H1 (cell line): ENCODE results near the gene ME3. TPM values are rescaled to one million over a fixed set of nuclear protein-coding genes. Genes with fewer than 3 reads are reported as not detected.

Source experiments
- CTCF ChIA-PET: fragments of 300-600 bp; sonication (Branson Sonifier 250); formaldehyde crosslinking; loops from one replicate; lab custom pipeline; 2021; ENCODE audit not compliant: partially characterized antibody; lab: Charles Lee
- POLR2A ChIA-PET: fragments of 300-600 bp; sonication (Branson Sonifier 250); formaldehyde crosslinking; loops from one replicate; lab custom pipeline; 2021; ENCODE audit warnings: inconsistent platforms; ENCODE audit not compliant: partially characterized antibody; lab: Charles Lee
- DNase-seq, 2 experiments: peaks; one replicate each; pipeline versions ENCODE4 v3.0.0 to v3.0.0-alpha.2; 2010 to 2022; ENCODE audit warnings: low spot score in 2 of 2, low read depth in 1 of 2, mixed read lengths in 1 of 2
- FAIRE-seq: peaks from 2 replicates; lab custom pipeline; 2011; peaks lifted over from hg19 to GRCh38; lab: Jason Lieb, UNC
- H2AFZ ChIP-seq: 2 replicates; pipeline ENCODE4 v1.8.1; 2012; ENCODE audit warnings: low read length, inconsistent platforms
- H2AK5ac ChIP-seq: 2 replicates; pipeline ENCODE4 v1.6.1; 2013; ENCODE audit warnings: low read depth, low read length
- H2BK120ac ChIP-seq: replicated peaks from 2 replicates; pipeline ENCODE3; 2013; ENCODE audit warnings: low read depth, low read length, inconsistent platforms
- H2BK12ac ChIP-seq: 2 replicates; pipeline ENCODE4 v1.6.1; 2013; ENCODE audit warnings: low read depth, low read length
- H2BK15ac ChIP-seq: 2 replicates; pipeline ENCODE4 v1.6.1; 2013; ENCODE audit warnings: low read length
- H2BK20ac ChIP-seq: 2 replicates; pipeline ENCODE4 v1.6.1; 2013; ENCODE audit warnings: low read length
- H2BK5ac ChIP-seq: 2 replicates; pipeline ENCODE4 v1.6.1; 2013; ENCODE audit warnings: low read depth, low read length
- H3K14ac ChIP-seq: 2 replicates; pipeline ENCODE4 v1.6.1; 2013; ENCODE audit warnings: inconsistent platforms; ENCODE audit not compliant: insufficient read length
- H3K18ac ChIP-seq: 2 replicates; pipeline ENCODE4 v1.6.1; 2013; ENCODE audit warnings: low read length; ENCODE audit errors: extremely low read depth
- H3K23ac ChIP-seq: 2 replicates; pipeline ENCODE4 v1.6.1; 2013; ENCODE audit warnings: inconsistent platforms; ENCODE audit not compliant: insufficient read length
- H3K23me2 ChIP-seq: 2 replicates; pipeline ENCODE4 v1.6.1; 2013; ENCODE audit warnings: low read depth, low read length
- H3K27ac ChIP-seq: 2 replicates; pipeline ENCODE4 v1.6.1; 2011; ENCODE audit warnings: low read depth, low read length, inconsistent platforms
- H3K27me3 ChIP-seq, 4 experiments: replicated peaks in 1 of 4; 1 replicate in 1 of 4; 2 replicates in 3 of 4; pipeline versions ENCODE4 v1.6.1 to v1.8.1; 2011 to 2013; ENCODE audit warnings: low read length in 3 of 4, mild to moderate bottlenecking in 3 of 4, inconsistent platforms in 2 of 4, mixed read lengths in 2 of 4, moderate library complexity in 1 of 4; ENCODE audit not compliant: control insufficient read depth in 3 of 4, insufficient read depth in 3 of 4; ENCODE audit errors: extremely low read depth in 1 of 4
- H3K36me3 ChIP-seq, 4 experiments: 2 replicates each; pipeline versions ENCODE4 v1.6.1 to v1.8.1; 2011 to 2013; ENCODE audit warnings: mild to moderate bottlenecking in 4 of 4, low read length in 3 of 4, moderate library complexity in 2 of 4, control low read depth in 1 of 4, inconsistent platforms in 1 of 4; ENCODE audit not compliant: insufficient read depth in 4 of 4, control insufficient read depth in 2 of 4
- H3K4ac ChIP-seq: replicated peaks from 2 replicates; pipeline ENCODE3; 2013; ENCODE audit warnings: low read length, low read depth, mixed read lengths, inconsistent platforms; ENCODE audit not compliant: insufficient read length
- H3K4me1 ChIP-seq, 4 experiments: replicated peaks in 1 of 4; 1 replicate in 1 of 4; 2 replicates in 3 of 4; pipeline versions ENCODE4 v1.6.1 to v1.8.1; 2011 to 2013; ENCODE audit warnings: low read length in 3 of 4, inconsistent platforms in 2 of 4, mixed read lengths in 1 of 4; ENCODE audit not compliant: insufficient read depth in 4 of 4, control insufficient read depth in 3 of 4
- H3K4me2 ChIP-seq, 2 experiments: 2 replicates each; pipeline versions ENCODE4 v1.6.1 to v1.8.1; 2011 to 2013; ENCODE audit warnings: low read depth in 2 of 2, low read length in 2 of 2, control low read depth in 1 of 2, inconsistent platforms in 1 of 2, mild to moderate bottlenecking in 1 of 2; ENCODE audit not compliant: insufficient read depth in 1 of 2
- H3K4me3 ChIP-seq, 4 experiments: fragments of 200-600, 300-600 bp in 1 of 4; sonication (generic), shearing (Covaris generic), sonication (Bioruptor Twin) in 1 of 4; 2 replicates each; pipeline versions ENCODE4 v1.5.1 to v1.8.1; 2011 to 2016; ENCODE audit warnings: low read length in 4 of 4, low read depth in 3 of 4, control low read depth in 2 of 4, inconsistent platforms in 2 of 4, mild to moderate bottlenecking in 2 of 4, mixed read lengths in 1 of 4, moderate library complexity in 1 of 4; ENCODE audit not compliant: insufficient read depth in 2 of 4; ENCODE audit errors: extremely low read depth in 1 of 4
- H3K56ac ChIP-seq: replicated peaks from 2 replicates; pipeline ENCODE3; 2013; ENCODE audit warnings: low read depth, mild to moderate bottlenecking, mixed read lengths, low read length, inconsistent platforms; ENCODE audit not compliant: insufficient read length
- H3K79me1 ChIP-seq: 2 replicates; pipeline ENCODE4 v1.6.1; 2013; ENCODE audit warnings: low read depth, low read length, control low read depth
- H3K79me2 ChIP-seq, 2 experiments: 2 replicates each; pipeline versions ENCODE4 v1.6.1 to v1.8.1; 2012 to 2013; ENCODE audit warnings: low read length in 2 of 2, mild to moderate bottlenecking in 2 of 2, inconsistent platforms in 1 of 2; ENCODE audit not compliant: insufficient read depth in 2 of 2, control insufficient read depth in 1 of 2
- H3K9ac ChIP-seq, 4 experiments: replicated peaks in 1 of 4; 1 replicate in 1 of 4; 2 replicates in 3 of 4; pipeline versions ENCODE4 v1.6.1 to v1.8.1; 2011 to 2013; ENCODE audit warnings: low read depth in 3 of 4, low read length in 3 of 4, control low read depth in 2 of 4, mild to moderate bottlenecking in 2 of 4, moderate library complexity in 2 of 4, inconsistent platforms in 1 of 4; ENCODE audit errors: extremely low read depth in 1 of 4
- H3K9me3 ChIP-seq, 2 experiments: 2 replicates each; pipeline versions ENCODE4 v1.6.1 to v1.8.1; 2012 to 2013; ENCODE audit warnings: mild to moderate bottlenecking in 2 of 2, moderate library complexity in 2 of 2, control low read depth in 1 of 2, inconsistent platforms in 1 of 2, low read depth in 1 of 2, low read length in 1 of 2, mixed read lengths in 1 of 2; ENCODE audit not compliant: insufficient read depth in 2 of 2
- H4K20me1 ChIP-seq, 2 experiments: replicated peaks in 1 of 2; 2 replicates each; pipeline versions ENCODE3 to v1.8.1; 2011 to 2013; ENCODE audit warnings: inconsistent platforms in 2 of 2, low read length in 2 of 2, mild to moderate bottlenecking in 1 of 2; ENCODE audit not compliant: insufficient read depth in 2 of 2, control insufficient read depth in 1 of 2
- H4K5ac ChIP-seq: 2 replicates; pipeline ENCODE4 v1.6.1; 2013; ENCODE audit warnings: low read length, low read depth, mixed read lengths, inconsistent platforms; ENCODE audit not compliant: insufficient read length
- H4K8ac ChIP-seq: 2 replicates; pipeline ENCODE4 v1.8.0; 2013; ENCODE audit warnings: mild to moderate bottlenecking, moderate library complexity, low read length, inconsistent platforms; ENCODE audit not compliant: insufficient read depth; ENCODE audit errors: extremely low read depth
- H4K91ac ChIP-seq: replicated peaks from 2 replicates; pipeline ENCODE3; 2013; ENCODE audit warnings: low read length, mixed read lengths, inconsistent platforms; ENCODE audit not compliant: insufficient read length
- CBX8 ChIP-seq: fragments of 300-800, 300-1000 bp; sonication (generic); IDR thresholded peaks from 2 replicates; pipeline ENCODE4 v1.7.1; 2016; ENCODE audit warnings: low read depth, low read length, borderline replicate concordance
- CREB1 ChIP-seq: IDR thresholded peaks from 2 replicates; pipeline ENCODE4 v1.6.1; 2012; ENCODE audit warnings: inconsistent platforms
- EP300 ChIP-seq, 2 experiments: IDR thresholded peaks; 1 replicate in 1 of 2; 2 replicates in 1 of 2; pipeline ENCODE4 v1.6.1; 2011 to 2012; ENCODE audit warnings: low read depth in 2 of 2, low read length in 2 of 2, mild to moderate bottlenecking in 2 of 2, borderline replicate concordance in 1 of 2, inconsistent platforms in 1 of 2, moderate library complexity in 1 of 2
- GABPA ChIP-seq: IDR thresholded peaks from 2 replicates; pipeline ENCODE4 v1.6.1; 2011; ENCODE audit warnings: mild to moderate bottlenecking, low read length, moderate library complexity, borderline replicate concordance; ENCODE audit not compliant: insufficient read depth
- HDAC6 ChIP-seq: IDR thresholded peaks from one replicate; pipeline ENCODE4 v1.7.1; 2012; ENCODE audit warnings: low read depth, mild to moderate bottlenecking, inconsistent platforms, low read length, moderate library complexity
- NANOG ChIP-seq: IDR thresholded peaks from 2 replicates; pipeline ENCODE4 v1.6.1; 2011; ENCODE audit warnings: low read length, low read depth, mild to moderate bottlenecking, inconsistent platforms; ENCODE audit not compliant: insufficient read depth, poor library complexity, severe bottlenecking
- NRF1 ChIP-seq: IDR thresholded peaks from 2 replicates; pipeline ENCODE4 v1.6.1; 2011; ENCODE audit warnings: mild to moderate bottlenecking, low read depth, low read length, improper control_type of control experiment
- POLR2AphosphoS5 ChIP-seq: IDR thresholded peaks from 2 replicates; pipeline ENCODE4 v1.6.1; 2011; ENCODE audit warnings: low read depth, low read length
- RBBP5 ChIP-seq: IDR thresholded peaks from 2 replicates; pipeline ENCODE4 v1.7.1; 2012; ENCODE audit warnings: low read depth, mild to moderate bottlenecking, inconsistent platforms, low read length, moderate library complexity, borderline replicate concordance
- SIX5 ChIP-seq: IDR thresholded peaks from 2 replicates; pipeline ENCODE4 v1.6.1; 2011; ENCODE audit warnings: mild to moderate bottlenecking, low read depth, low read length
- TAF1 ChIP-seq: IDR thresholded peaks from 2 replicates; pipeline ENCODE4 v1.6.1; 2011; ENCODE audit warnings: mild to moderate bottlenecking, low read depth, low read length
- WGBS, 2 experiments: shearing (Covaris generic) in 1 of 2; methylation state at CpG; one replicate each; pipeline versions ENCODE4 v1.1.6 to v1.1.7; 2013 to 2015; ENCODE audit warnings: low lambda C conversion rate in 2 of 2, mixed read lengths in 2 of 2, inconsistent platforms in 1 of 2, low coverage in 1 of 2, missing lambda C conversion rate in 1 of 2; ENCODE audit not compliant: insufficient replicate concordance in 2 of 2, insufficient coverage in 1 of 2, insufficient read length in 1 of 2; ENCODE audit errors: extremely low coverage in 1 of 2, missing lambda C conversion rate in 1 of 2; 5-methylcytosine and 5-hydroxymethylcytosine counted together
- polyA plus RNA-seq, 7 experiments: library from polyadenylated mRNA; depleted of rRNA in 3 of 7; stranded (reverse) in 5 of 7; unstranded in 2 of 7; fragments of >200 nt in 5 of 7; fragments of 200-250 nt in 2 of 7; gene quantifications; 1 replicate in 5 of 7; 2 replicates in 1 of 7; 4 replicates in 1 of 7; pipeline versions ENCODE4 v1.2.1 to v1.2.3, GENCODE V29; 2011 to 2013; ENCODE audit warnings: missing spikeins in 2 of 7, mixed read lengths in 2 of 7
- total RNA-seq: library from RNA; stranded (reverse); fragmentation: NEBNext Ultra II Directional; extraction: Animal tissue kit (Norgen Biotek cat#: 25700); gene quantifications from 2 replicates; pipeline ENCODE4 v1.2.1, GENCODE V29; 2021
- TF ChIP-seq, protein P1 (sequence below): IDR thresholded peaks from 2 replicates; pipeline ENCODE4 v1.6.1; 2011; ENCODE audit warnings: low read length, improper control_type of control experiment

The ME3 gene
- total and polyA plus RNA-seq, 2 of the 8 experiments (the other 6 are each of a cell fraction or from before 2014, with no cell fraction given): 1.5 to 2.8 TPM

DNA sequence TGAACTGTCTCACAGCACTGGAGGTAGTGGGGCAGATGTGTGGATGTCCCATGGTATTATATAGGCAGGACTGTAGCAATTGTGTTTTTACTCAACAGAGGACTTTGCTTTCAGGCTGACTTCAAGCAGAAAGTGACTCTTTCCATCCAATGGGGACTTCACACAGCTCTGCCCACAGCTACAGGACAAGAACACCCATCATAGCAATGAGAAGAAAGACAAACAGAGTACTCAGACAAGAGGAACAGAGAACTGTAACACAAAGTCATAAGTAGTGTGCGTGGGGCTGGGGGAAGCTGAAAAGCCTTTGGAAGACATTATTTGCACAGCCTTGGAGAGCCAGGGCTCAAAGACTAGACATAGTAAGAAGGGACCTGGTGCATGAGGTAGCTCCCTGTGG lies 227.4 kb downstream of the ME3 start:
- H2AK5ac ChIP-seq: no peak overlapping the region
- H3K27me3 ChIP-seq: no peaks in the 10 kb centered on the region; a peak in 1 of 7 replicates
- no peaks in the 10 kb centered on the region for H3K79me1 ChIP-seq
- no peak overlapping the region for H3K14ac ChIP-seq
- POLR2A ChIA-PET: no interaction called here
- no peak overlapping the region for H3K23ac ChIP-seq
- no peak for DNase-seq
- H2BK120ac ChIP-seq: no peak overlapping the region
- no peaks in the 10 kb centered on the region for H3K4me1 ChIP-seq
- no peak overlapping the region for H2BK5ac ChIP-seq
- no peak overlapping the region for H2BK20ac ChIP-seq
- H3K23me2 ChIP-seq: no peaks in the 10 kb centered on the region
- no peak overlapping the region for H3K56ac ChIP-seq
- no peaks in the 10 kb centered on the region for H3K9me3 ChIP-seq
- no peak overlapping the region for H3K4me2 ChIP-seq
- H3K18ac ChIP-seq: no peak overlapping the region
- H4K8ac ChIP-seq: no peak overlapping the region
- no peak overlapping the region for H3K4me3 ChIP-seq
- no peak overlapping the region for H2BK15ac ChIP-seq
- WGBS, 2 experiments: 84% methylated on average over 1 of the region's 1 CpG; no CpG with 5 or more reads in 1 of the 2 experiments
- no peak overlapping the region for H2BK12ac ChIP-seq
- H3K27ac ChIP-seq: no peak overlapping the region
- H4K5ac ChIP-seq: no peak overlapping the region
- no peaks in the 10 kb centered on the region for H3K36me3 ChIP-seq
- CTCF ChIA-PET: interaction anchor here (0.8 to 1.1 kb wide), 2 partner anchors 163 to 472 kb away, joined by 3 to 5 read pairs; no protein-coding TSS in a partner anchor
- no peak overlapping the region for H4K91ac ChIP-seq
- FAIRE-seq: no peak
- H4K20me1 ChIP-seq: no peaks in the 10 kb centered on the region
- no peak overlapping the region for H3K9ac ChIP-seq
- no peaks in the 10 kb centered on the region for H3K79me2 ChIP-seq
- H2AFZ ChIP-seq: no peak overlapping the region
- no peak overlapping the region for H3K4ac ChIP-seq
- TF ChIP-seq HDAC6 (no peak), EP300 (IDR thresholded peaks at IDR 0.05; ENCODE audit: borderline replicate concordance in 1 of 2, low read depth in 2 of 2, low read length in 2 of 2) (no peak), RBBP5 (no peak), CBX8 (no peak), SIX5 (no peak), CREB1 (no peak), POLR2AphosphoS5 (no peak), TAF1 (no peak), NANOG (no peak), GABPA (no peak), NRF1 (no peak)
- TF ChIP-seq, protein P1, sequence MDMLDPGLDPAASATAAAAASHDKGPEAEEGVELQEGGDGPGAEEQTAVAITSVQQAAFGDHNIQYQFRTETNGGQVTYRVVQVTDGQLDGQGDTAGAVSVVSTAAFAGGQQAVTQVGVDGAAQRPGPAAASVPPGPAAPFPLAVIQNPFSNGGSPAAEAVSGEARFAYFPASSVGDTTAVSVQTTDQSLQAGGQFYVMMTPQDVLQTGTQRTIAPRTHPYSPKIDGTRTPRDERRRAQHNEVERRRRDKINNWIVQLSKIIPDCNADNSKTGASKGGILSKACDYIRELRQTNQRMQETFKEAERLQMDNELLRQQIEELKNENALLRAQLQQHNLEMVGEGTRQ: no peak
